Measurements from ENCODE around the gene FOXP1.

DNA sequence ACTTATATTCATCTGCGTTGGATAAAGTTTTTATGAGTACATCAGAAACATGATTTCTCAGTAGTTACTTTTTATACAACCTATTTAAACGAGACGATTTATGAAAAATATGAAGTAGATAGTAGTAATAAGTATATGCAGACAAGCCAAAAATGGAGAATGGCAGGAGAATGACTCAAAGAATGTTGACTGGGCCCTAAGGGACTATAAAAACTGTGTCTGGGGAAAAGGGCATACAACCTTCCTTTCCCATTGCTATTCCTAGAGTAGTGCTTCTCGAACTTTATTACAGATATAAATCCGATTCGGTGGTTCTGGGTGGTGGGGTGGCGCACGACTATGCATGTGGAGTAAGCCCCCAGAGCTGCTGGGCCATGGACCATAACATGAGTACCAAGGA, 558.5 kb downstream of the FOXP1 start:
- TF ChIP-seq POLR2A (IDR thresholded peaks at IDR 0.05): no peak
- TF ChIP-seq, protein P1, sequence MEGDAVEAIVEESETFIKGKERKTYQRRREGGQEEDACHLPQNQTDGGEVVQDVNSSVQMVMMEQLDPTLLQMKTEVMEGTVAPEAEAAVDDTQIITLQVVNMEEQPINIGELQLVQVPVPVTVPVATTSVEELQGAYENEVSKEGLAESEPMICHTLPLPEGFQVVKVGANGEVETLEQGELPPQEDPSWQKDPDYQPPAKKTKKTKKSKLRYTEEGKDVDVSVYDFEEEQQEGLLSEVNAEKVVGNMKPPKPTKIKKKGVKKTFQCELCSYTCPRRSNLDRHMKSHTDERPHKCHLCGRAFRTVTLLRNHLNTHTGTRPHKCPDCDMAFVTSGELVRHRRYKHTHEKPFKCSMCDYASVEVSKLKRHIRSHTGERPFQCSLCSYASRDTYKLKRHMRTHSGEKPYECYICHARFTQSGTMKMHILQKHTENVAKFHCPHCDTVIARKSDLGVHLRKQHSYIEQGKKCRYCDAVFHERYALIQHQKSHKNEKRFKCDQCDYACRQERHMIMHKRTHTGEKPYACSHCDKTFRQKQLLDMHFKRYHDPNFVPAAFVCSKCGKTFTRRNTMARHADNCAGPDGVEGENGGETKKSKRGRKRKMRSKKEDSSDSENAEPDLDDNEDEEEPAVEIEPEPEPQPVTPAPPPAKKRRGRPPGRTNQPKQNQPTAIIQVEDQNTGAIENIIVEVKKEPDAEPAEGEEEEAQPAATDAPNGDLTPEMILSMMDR (IDR thresholded peaks at IDR 0.05): no peak
